NCI-H1048 (cell line): ENCODE results near the gene INPP5E.

Experiments used
- DNase-seq: peaks from one replicate; lab custom pipeline; 2025; lab: John Stamatoyannopoulos, UW

The INPP5E gene

GRCh38 chr9:136403538-136403914, 36.1 kb downstream of the INPP5E start:
- no peak for DNase-seq

- DNase-seq: no peak
Measured at GRCh38 chr9:136402067-136402466, 37.6 kb downstream of the INPP5E start.

- DNase-seq: no peak
Measured at GRCh38 chr9:136401173-136401922, 38.3 kb downstream of the INPP5E start.

GRCh38 chr9:136400038-136400834, 39.4 kb downstream of the INPP5E start, which contains the start of gene SNAPC4:
SNAPC4 (minus strand) TSS chr9:136400170; CDS start chr9:136398428, 1,742 bp downstream.
- DNase-seq: peak; percentile 81

- no peak for DNase-seq
Measured at GRCh38 chr9:136399176-136400037, 40.2 kb downstream of the INPP5E start.

GRCh38 chr9:136398286-136398685, 41.4 kb downstream of the INPP5E start:
- no peak for DNase-seq

- no peak for DNase-seq
Measured at GRCh38 chr9:136397643-136398042, 42.0 kb downstream of the INPP5E start.

GRCh38 chr9:136396219-136396515, 43.5 kb downstream of the INPP5E start:
- no peak for DNase-seq

DNA sequence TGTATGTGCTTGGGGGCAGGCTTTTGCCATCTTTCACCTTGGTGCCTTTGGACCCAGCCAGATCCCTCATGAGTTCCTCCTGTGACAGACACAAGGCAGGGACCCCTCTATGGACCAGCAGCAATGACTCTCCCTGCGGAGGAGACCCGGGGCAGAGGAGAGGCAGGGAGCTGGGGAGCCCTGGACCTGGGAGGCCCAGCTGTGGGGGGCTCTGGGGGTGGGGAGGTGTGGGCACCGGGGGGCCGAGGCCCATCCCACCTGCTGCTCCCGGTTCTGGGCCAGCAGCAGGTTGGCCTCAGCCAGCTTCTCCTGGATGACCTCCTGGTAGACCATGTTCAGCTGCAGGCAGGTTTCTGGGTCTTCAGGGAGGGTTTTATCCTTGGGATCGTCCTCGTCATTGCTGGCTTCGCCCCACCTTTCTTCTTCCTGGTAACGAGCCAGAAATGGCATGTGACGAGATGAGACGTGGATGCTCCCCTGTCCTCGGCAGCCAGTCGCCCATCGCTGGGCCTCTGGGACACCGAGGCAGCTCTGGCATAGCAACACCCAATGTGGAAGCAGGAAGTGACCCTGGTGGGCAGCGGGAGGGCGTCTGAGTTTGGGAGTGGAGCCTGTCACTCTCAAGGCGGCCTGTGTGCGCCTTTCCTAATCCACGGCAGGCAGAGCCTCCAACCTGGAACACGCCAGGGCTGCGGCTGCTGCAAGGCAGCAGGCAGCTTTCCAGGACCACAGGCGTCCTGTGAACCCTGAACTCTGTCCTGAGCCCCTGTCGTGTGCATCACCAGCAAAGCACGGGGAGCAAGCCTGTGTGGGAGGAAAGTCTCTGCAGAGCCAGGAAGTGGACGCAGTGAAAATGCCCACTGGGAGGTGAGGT, 44.1 kb downstream of the INPP5E start:
- DNase-seq: no peak

DNA sequence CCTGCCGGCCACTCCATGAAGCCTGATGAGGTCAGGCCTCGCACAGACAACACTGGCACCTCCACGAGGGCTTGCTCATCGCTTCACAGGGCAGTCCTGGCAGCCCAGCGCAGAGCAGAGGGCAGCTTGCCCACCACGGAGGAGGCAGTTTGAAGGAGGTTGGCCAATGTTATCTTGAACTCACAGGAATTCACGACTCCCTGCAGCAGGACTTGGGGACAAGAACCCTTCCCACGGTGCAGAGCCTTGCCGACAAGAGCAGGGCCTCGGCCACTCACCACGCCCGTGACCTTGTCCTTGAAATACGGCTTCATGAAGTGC, 44.7 kb downstream of the INPP5E start:
- DNase-seq: no peak

DNA sequence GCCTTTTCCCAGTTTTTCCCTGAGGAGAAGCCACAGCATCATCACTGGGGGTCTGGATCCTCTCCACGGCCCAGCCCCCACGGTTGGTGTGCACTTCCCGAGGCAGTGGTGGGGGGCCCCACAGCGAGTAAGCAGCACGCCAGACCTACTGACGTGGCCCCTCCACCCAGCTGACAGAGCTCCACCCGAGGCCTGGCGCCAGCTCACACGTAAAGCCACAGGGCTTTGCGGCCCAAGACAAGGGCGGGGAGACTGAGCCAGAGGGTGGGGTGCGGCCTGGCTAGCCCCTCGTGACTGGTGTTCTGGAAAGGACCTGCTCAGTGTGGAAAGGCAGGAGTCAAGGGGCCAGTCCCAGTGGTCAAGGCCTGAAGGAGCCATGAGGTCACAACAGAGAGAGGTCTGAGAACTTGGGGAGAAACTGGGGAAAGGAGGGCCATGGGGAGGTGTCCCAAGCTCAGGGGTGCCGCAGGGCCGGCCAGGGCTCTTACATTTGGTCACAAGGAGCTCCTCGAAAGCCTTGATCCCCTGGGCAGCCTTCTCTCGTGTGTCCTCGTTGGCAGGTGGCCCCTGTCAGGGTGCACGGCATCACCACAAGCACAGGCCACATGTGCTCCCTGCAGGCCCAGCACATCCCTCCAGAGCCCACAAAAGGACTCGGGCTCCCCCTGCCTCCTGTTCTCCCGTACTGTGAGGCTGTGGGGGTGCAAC, 45.2 kb downstream of the INPP5E start:
- DNase-seq: no peak

DNA sequence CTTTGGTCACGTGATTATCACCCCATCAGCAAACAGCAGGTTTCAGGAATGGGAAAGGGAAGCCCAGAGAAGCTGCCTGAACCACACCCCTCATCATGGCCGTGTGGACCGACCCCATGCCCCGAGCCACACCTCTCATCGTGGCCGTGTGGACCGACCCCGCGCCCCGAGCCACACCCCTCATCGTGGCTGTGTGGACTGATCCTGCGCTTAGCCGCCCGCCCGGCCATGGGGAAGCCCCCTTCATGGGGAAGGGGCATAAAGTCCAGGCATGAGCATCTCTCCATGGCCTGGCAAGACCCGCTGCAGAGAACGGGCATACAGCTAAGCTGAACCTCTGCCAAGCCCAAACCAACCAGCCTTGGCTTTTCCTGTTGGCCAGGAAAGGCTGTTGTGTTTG, 46.1 kb downstream of the INPP5E start:
- DNase-seq: no peak

DNA sequence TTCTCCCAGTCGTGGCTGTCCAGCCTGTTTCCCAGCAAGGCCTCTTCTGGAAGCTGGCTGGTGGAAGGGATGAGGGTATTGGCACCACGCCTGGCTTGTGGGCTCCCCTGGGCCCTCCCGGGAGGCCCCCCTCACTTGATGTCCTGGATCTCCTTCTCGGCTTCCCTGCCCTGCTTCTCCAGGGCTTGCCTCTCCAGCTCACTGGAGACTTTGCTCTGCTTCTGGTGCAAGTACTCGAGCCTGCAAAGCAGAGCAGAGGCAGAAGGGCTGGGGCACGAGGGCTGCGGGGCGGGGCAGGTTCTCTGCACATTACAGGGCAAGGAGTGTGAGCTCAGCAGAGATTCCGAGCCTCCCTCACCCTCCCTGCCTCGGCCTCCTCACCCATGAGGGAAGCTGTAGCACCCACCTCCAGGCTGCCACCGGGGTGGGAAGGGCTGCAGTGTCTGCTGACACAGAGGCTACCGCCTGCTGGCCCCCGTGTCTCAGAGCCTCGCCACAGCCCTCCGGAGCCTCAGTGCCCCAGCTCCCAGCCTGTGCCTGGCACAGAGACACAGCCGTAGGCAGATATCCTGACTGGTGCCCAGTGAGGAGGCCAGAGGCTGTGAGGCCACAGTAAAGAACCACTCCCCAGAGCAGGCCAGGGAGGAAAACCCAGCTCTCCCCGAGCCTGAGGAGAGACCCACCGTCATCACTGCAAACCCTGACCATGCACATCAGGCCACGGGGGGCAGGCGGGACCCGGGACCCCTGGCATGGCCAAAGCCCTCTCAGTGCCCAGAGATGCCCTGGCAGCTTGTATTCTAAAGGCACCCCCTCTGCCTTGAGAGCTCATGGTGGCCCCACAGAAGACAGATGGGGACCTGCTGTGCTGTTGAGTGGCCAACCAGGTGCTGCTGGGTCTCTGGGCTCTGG, 46.9 kb downstream of the INPP5E start:
- DNase-seq: no peak

GRCh38 chr9:136391737-136392537, 47.7 kb downstream of the INPP5E start:
- no peak for DNase-seq

DNA sequence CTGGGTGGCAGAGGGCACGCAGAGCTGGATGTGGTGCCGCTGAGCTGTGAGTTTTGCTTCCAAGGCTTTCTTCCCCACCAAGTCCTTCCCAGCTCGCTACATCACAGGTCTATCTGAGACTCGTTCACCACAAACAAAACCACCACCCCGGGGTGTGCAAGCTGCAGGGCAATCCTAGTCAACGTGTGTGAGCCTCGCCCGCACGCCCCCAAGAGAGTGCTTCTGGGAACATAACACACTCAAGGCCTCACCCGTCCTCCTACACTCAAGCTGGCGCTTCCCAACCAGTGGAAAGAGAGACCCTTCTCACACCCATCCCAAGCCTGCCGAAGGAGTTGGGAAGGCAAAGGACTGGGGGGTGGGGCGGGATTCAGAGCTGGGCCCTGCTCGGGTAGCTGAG, 50.2 kb downstream of the INPP5E start:
- no peak for DNase-seq

DNA sequence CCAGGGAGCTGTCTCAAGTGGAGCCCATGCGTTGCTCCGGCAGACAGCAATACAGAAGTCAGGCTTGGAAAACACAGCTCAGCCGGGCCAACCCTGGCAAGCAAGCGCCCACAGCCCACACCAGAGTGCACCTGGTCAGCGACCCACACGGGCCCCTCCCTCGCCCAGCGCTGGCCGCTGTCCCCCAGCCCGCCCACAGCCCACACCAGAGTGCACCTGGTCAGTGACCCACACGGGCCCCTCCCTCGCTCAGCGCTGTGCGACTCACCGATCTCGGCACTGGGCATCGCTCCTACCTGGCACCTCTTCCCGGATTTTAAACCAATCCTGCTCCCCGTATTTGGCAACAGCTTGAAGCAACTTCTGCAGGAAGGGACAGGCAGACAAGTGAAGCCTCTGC, 52.4 kb downstream of the INPP5E start:
- DNase-seq: no peak

- no peak for DNase-seq
Measured at GRCh38 chr9:136386018-136386417, 53.6 kb downstream of the INPP5E start.

DNA sequence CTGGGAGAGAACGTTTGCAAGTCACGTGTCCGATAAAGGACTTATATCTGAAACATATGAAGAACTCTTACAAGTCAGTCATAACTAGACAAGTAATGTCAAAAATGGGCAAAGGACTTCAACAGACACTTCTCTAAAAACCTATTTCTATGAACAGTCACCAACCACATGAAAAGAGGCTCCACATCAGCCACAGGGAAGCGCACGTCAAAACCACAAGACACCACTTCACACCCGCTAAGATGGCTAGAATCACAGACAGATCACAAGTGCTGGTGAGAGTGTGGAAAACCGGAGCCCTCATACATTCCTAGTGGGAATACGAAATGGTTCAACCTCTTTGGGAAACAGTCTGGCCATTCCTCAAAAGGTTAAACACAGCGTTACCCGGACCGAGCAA, 54.6 kb downstream of the INPP5E start:
- DNase-seq: no peak

DNA sequence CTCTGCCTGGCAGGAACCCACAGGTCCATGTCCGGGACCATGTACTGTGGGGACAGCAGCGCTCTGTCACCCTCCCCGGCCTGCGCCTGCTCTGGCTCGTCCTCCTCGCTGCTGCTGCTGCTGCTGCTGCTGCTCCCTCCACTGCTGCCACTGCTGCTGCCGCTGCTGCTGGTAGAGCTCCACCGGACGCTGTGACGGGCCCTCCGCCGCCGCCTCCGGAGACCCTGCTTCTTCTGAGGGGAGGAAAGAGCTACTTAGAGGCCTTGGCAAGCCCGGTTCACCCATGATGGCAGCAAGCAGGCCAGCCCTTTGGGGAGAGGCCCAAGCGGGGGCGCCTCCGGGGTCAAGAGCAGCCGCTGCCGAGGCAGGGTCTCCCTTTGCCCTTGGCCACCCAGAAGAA, 56.2 kb downstream of the INPP5E start:
- DNase-seq: no peak
